OCI-LY1 (cell line): Measurements from ENCODE around the gene C4orf46.

Experiments used
- EZH2 ChIP-seq: fragments of 200-600 bp; sonication (generic), shearing (Covaris generic); IDR thresholded peaks from 2 replicates; pipeline ENCODE4 v1.8.0; 2017; ENCODE audit warnings: borderline replicate concordance, mixed run types, mild to moderate bottlenecking, antibody characterized with exemption, low read length, moderate library complexity, mixed read lengths
- TF ChIP-seq, protein P1 (sequence below): fragments of 200-600 bp; sonication (generic), shearing (Covaris generic); IDR thresholded peaks from 2 replicates; pipeline ENCODE4 v1.5.1; 2017; ENCODE audit warnings: mild to moderate bottlenecking, antibody characterized with exemption, low read length, moderate library complexity, mixed read lengths

GRCh38 chr4:158624889-158625478 lies 46.7 kb downstream of the C4orf46 start:
- TF ChIP-seq, protein P1, sequence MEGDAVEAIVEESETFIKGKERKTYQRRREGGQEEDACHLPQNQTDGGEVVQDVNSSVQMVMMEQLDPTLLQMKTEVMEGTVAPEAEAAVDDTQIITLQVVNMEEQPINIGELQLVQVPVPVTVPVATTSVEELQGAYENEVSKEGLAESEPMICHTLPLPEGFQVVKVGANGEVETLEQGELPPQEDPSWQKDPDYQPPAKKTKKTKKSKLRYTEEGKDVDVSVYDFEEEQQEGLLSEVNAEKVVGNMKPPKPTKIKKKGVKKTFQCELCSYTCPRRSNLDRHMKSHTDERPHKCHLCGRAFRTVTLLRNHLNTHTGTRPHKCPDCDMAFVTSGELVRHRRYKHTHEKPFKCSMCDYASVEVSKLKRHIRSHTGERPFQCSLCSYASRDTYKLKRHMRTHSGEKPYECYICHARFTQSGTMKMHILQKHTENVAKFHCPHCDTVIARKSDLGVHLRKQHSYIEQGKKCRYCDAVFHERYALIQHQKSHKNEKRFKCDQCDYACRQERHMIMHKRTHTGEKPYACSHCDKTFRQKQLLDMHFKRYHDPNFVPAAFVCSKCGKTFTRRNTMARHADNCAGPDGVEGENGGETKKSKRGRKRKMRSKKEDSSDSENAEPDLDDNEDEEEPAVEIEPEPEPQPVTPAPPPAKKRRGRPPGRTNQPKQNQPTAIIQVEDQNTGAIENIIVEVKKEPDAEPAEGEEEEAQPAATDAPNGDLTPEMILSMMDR, result peak; percentile 69
- no peak for TF ChIP-seq EZH2
